ENCODE data around the gene BAHCC1.

GRCh38 chr17:81420769-81421462 is 25.7 kb downstream of the BAHCC1 start:
- TF ChIP-seq CTCF (IDR thresholded peaks at IDR 0.05; ENCODE audit: control extremely low read depth in 1 of 3, insufficient read depth in 1 of 3, low read depth in 1 of 3, low read length in 3 of 3) = no peak
- no peak for TF ChIP-seq EZH2 (IDR thresholded peaks at IDR 0.05; ENCODE audit: low read depth, low read length, severe bottlenecking)

All from H1 (cell line).